Stimulated activated CD4-positive, alpha-beta T cell treated with anti-CD3 and anti-CD28 coated beads, Interleukin-1b, Interleukin-23, amount 100 ng/mL, for 24 hours (primary cell): ENCODE data around the gene MORF4L2.

ENCODE experiments used
- DNase-seq, 4 experiments: peaks; one replicate each; pipeline ENCODE4 v3.0.0-alpha.2; 2020; ENCODE audit warnings: low read depth in 4 of 4, low spot score in 1 of 4

The MORF4L2 gene

GRCh38 chrX:103637604-103638338, 48.7 kb downstream of the MORF4L2 start:
- no peak for DNase-seq

- DNase-seq = no peak
Measured at GRCh38 chrX:103635436-103635835, 51.1 kb downstream of the MORF4L2 start.

GRCh38 chrX:103631145-103631544, 55.4 kb downstream of the MORF4L2 start:
- no peak for DNase-seq

- no peak for DNase-seq
Measured at GRCh38 chrX:103630171-103630511, 56.4 kb downstream of the MORF4L2 start.

- DNase-seq = no peak
Measured at GRCh38 chrX:103629318-103630170, 57.0 kb downstream of the MORF4L2 start.

GRCh38 chrX:103628386-103629317, 57.8 kb downstream of the MORF4L2 start, which contains the start of gene TCEAL1:
TCEAL1 (plus strand) TSS chrX:103628975; CDS start chrX:103629917, 942 bp downstream.
- DNase-seq = no peak

GRCh38 chrX:103626855-103627254, 59.6 kb downstream of the MORF4L2 start:
- no peak for DNase-seq
